NCI-H187 treated with DMSO at 0.1 percent for 48 hours (cell line): ENCODE measurements around the gene MYB.

Experiments used
- DNase-seq: peaks from one replicate; lab custom pipeline; 2025; lab: John Stamatoyannopoulos, UW

The MYB gene

GRCh38 chr6:135189344-135189743 is 8.2 kb downstream of the MYB start:
- no peak for DNase-seq

GRCh38 chr6:135191508-135192255 is 10.6 kb downstream of the MYB start:
- no peak for DNase-seq

GRCh38 chr6:135192256-135193174 is 11.4 kb downstream of the MYB start:
- DNase-seq: no peak

GRCh38 chr6:135193221-135193620 is 12.1 kb downstream of the MYB start:
- no peak for DNase-seq

GRCh38 chr6:135195041-135195440 is 13.9 kb downstream of the MYB start:
- no peak for DNase-seq

GRCh38 chr6:135195522-135195921 is 14.4 kb downstream of the MYB start:
- DNase-seq: no peak

- DNase-seq: no peak
Measured at GRCh38 chr6:135196739-135197510, 15.8 kb downstream of the MYB start.

- DNase-seq: no peak
Measured at GRCh38 chr6:135202836-135203235, 21.7 kb downstream of the MYB start.

GRCh38 chr6:135204951-135205350 is 23.8 kb downstream of the MYB start:
- no peak for DNase-seq

- DNase-seq: no peak
Measured at GRCh38 chr6:135209803-135210202, 28.7 kb downstream of the MYB start.

GRCh38 chr6:135210632-135211305 is 29.7 kb downstream of the MYB start:
- no peak for DNase-seq

- no peak for DNase-seq
Measured at GRCh38 chr6:135211306-135211702, 30.2 kb downstream of the MYB start.

- DNase-seq: no peak
Measured at GRCh38 chr6:135212020-135212806, 31.1 kb downstream of the MYB start.

- no peak for DNase-seq
Measured at GRCh38 chr6:135212935-135213334, 31.8 kb downstream of the MYB start.

- no peak for DNase-seq
Measured at GRCh38 chr6:135213616-135214015, 32.5 kb downstream of the MYB start.

- no peak for DNase-seq
Measured at GRCh38 chr6:135215160-135215559, 34.1 kb downstream of the MYB start.

GRCh38 chr6:135215563-135215962 is 34.5 kb downstream of the MYB start:
- DNase-seq: no peak

- DNase-seq: no peak
Measured at GRCh38 chr6:135217663-135218062, 36.6 kb downstream of the MYB start.

- no peak for DNase-seq
Measured at GRCh38 chr6:135219346-135219745, 38.2 kb downstream of the MYB start.

GRCh38 chr6:135221042-135221441 is 39.9 kb downstream of the MYB start:
- DNase-seq: no peak

- no peak for DNase-seq
Measured at GRCh38 chr6:135221505-135221904, 40.4 kb downstream of the MYB start.
